Measurements from ENCODE around the gene FOCAD. TPM values are rescaled to one million over a fixed set of nuclear protein-coding genes. Genes with fewer than 3 reads are reported as not detected.

FOCAD gene
- total and polyA plus RNA-seq, 10 of the 15 experiments (the other 5 are each of a cell fraction or from before 2014, with no cell fraction given): 13.7 to 93.0 (median 41.8) TPM

- TF ChIP-seq RELB (IDR thresholded peaks at IDR 0.05; ENCODE audit: low read depth): no peak
- TF ChIP-seq RBBP5 (conservative IDR thresholded peaks at IDR 0.05): no peak
- no peak for TF ChIP-seq TAF1 (IDR thresholded peaks at IDR 0.05; ENCODE audit: borderline replicate concordance, low read depth, low read length)
- no peak for TF ChIP-seq MXI1 (IDR thresholded peaks at IDR 0.05; ENCODE audit: low read depth, low read length)
These were observed 344.4 kb downstream of the FOCAD start (continued) for GRCh38 chr9:21028466-21028865.

GRCh38 chr9:21029661-21030060 is 345.6 kb downstream of the FOCAD start:
- Histone ChIP-seq H3K4me3 (no peak overlapping the region), H3K4me1 (ENCODE audit: control insufficient read depth, insufficient read depth, low read length) (peaks cover 5% of the 10 kb centered on the region), H3K36me3 (ENCODE audit: control insufficient read depth in 2 of 2, insufficient read depth in 2 of 2, low read length in 1 of 2) (peaks cover 0 to 2% of the 10 kb centered on the region in 2 experiments; a peak in 1 of 4 replicates), H3K27me3 (replicated peaks in 1 of 2; ENCODE audit: control insufficient read depth in 2 of 2, insufficient read depth in 2 of 2, low read length in 1 of 2) (no peaks in the 10 kb centered on the region), H3K27ac (ENCODE audit: control insufficient read depth, insufficient read depth) (no peak overlapping the region), H3K9me3 (replicated peaks; ENCODE audit: control insufficient read depth, insufficient read depth, low read length) (no peaks in the 10 kb centered on the region), H2AFZ (ENCODE audit: control insufficient read depth, low read depth, low read length) (no peak overlapping the region), H3K79me2 (ENCODE audit: control insufficient read depth, insufficient read depth, low read length) (no peaks in the 10 kb centered on the region), H4K20me1 (ENCODE audit: control insufficient read depth, insufficient read depth) (no peaks in the 10 kb centered on the region), H3K4me2 (ENCODE audit: control insufficient read depth, insufficient read depth) (no peak overlapping the region), H3K9ac (ENCODE audit: control insufficient read depth, insufficient read depth, low read length) (no peak overlapping the region)
- TF ChIP-seq ZNF217 (IDR thresholded peaks at IDR 0.05) (no peak), SIX5 (IDR thresholded peaks at IDR 0.05; ENCODE audit: low read depth, low read length, severe bottlenecking) (no peak), SMC3 (IDR thresholded peaks at IDR 0.05; ENCODE audit: borderline replicate concordance, low read length) (no peak), CBX5 (IDR thresholded peaks at IDR 0.05; ENCODE audit: low read depth) (no peak), TCF7 (IDR thresholded peaks at IDR 0.05; ENCODE audit: borderline replicate concordance) (no peak), STAT1 (conservative IDR thresholded peaks at IDR 0.05) (no peak), PAX5 (IDR thresholded peaks at IDR 0.05; ENCODE audit: borderline replicate concordance, low read depth, low read length) (no peak), BMI1 (IDR thresholded peaks at IDR 0.05; ENCODE audit: borderline replicate concordance) (no peak)
- TF ChIP-seq, protein P1, sequence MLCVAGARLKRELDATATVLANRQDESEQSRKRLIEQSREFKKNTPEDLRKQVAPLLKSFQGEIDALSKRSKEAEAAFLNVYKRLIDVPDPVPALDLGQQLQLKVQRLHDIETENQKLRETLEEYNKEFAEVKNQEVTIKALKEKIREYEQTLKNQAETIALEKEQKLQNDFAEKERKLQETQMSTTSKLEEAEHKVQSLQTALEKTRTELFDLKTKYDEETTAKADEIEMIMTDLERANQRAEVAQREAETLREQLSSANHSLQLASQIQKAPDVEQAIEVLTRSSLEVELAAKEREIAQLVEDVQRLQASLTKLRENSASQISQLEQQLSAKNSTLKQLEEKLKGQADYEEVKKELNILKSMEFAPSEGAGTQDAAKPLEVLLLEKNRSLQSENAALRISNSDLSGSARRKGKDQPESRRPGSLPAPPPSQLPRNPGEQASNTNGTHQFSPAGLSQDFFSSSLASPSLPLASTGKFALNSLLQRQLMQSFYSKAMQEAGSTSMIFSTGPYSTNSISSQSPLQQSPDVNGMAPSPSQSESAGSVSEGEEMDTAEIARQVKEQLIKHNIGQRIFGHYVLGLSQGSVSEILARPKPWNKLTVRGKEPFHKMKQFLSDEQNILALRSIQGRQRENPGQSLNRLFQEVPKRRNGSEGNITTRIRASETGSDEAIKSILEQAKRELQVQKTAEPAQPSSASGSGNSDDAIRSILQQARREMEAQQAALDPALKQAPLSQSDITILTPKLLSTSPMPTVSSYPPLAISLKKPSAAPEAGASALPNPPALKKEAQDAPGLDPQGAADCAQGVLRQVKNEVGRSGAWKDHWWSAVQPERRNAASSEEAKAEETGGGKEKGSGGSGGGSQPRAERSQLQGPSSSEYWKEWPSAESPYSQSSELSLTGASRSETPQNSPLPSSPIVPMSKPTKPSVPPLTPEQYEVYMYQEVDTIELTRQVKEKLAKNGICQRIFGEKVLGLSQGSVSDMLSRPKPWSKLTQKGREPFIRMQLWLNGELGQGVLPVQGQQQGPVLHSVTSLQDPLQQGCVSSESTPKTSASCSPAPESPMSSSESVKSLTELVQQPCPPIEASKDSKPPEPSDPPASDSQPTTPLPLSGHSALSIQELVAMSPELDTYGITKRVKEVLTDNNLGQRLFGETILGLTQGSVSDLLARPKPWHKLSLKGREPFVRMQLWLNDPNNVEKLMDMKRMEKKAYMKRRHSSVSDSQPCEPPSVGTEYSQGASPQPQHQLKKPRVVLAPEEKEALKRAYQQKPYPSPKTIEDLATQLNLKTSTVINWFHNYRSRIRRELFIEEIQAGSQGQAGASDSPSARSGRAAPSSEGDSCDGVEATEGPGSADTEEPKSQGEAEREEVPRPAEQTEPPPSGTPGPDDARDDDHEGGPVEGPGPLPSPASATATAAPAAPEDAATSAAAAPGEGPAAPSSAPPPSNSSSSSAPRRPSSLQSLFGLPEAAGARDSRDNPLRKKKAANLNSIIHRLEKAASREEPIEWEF (IDR thresholded peaks at IDR 0.05; ENCODE audit: insufficient replicate concordance, low read depth, low read length): no peak
- intact Hi-C loops (cut with micrococcal nuclease; ENCODE audit: unreplicated experiment): loop anchor here (2.0 kb wide), 2 partner anchors 15 to 33 kb away; no protein-coding TSS in a partner anchor
- no TSS peak for BruUV-seq (replicated peaks)
- ATAC-seq (no peak), FAIRE-seq (no peak), DNase-seq (ENCODE audit: low read depth, low spot score) (no peak)
- WGBS (ENCODE audit: insufficient coverage, insufficient replicate concordance, low lambda C conversion rate, missing lambda C conversion rate): 87% methylated on average over 8 of the region's 8 CpGs
- POLR2A ChIA-PET: interaction anchor here (0.8 kb wide), 1 partner anchor 9 kb away, joined by 4 read pairs; no protein-coding TSS in a partner anchor
- RAD21 ChIA-PET (ENCODE audit: unreplicated experiment): interaction anchor here (1.5 to 1.9 kb wide), 2 partner anchors 32 to 48 kb away, joined by 5 to 7 read pairs; no protein-coding TSS in a partner anchor
- CTCF ChIA-PET: interaction anchor here (1.0 to 2.7 kb wide), 2 partner anchors 81 to 83 kb away, joined by 3 to 11 read pairs; no protein-coding TSS in a partner anchor
- in situ Hi-C loops (cut with MboI): no loop called here
- SMC1A ChIA-PET (ENCODE audit: uncharacterized antibody, unreplicated experiment): interaction anchor here (1.7 to 2.5 kb wide), 4 partner anchors 9 to 405 kb away, joined by 4 to 14 read pairs (median 6); no protein-coding TSS in a partner anchor
